HEK293 (cell line): Measurements from ENCODE around the gene KCNJ6.

Source experiments
- CTCF ChIA-PET: fragments of 350-600 bp; formaldehyde crosslinking; extraction: SDS; loops from one replicate; lab custom pipeline; 2021; ENCODE audit warnings: antibody characterized with exemption; lab: Yijun Ruan, JAX
- POLR2A ChIA-PET: fragments of 300-600 bp; formaldehyde crosslinking; extraction: SDS; loops from one replicate; lab custom pipeline; 2020; ENCODE audit warnings: antibody characterized with exemption, inconsistent platforms; lab: Yijun Ruan, JAX
- H3K27ac ChIP-seq: fragments of 200-500 bp; sonication (Bioruptor generic); 2 replicates; pipeline ENCODE4 v1.5.1; 2014; ENCODE audit warnings: low read depth, low read length, control low read depth, inconsistent platforms; ENCODE audit errors: extremely low read depth
- H3K36me3 ChIP-seq, 2 experiments: fragments of 200-500 bp in 1 of 2; sonication (Bioruptor generic) in 1 of 2; 1 replicate in 1 of 2; 2 replicates in 1 of 2; pipeline ENCODE4 v1.5.1; 2014 to 2017; ENCODE audit warnings: inconsistent platforms in 2 of 2, low read length in 2 of 2; ENCODE audit not compliant: control insufficient read depth in 2 of 2, insufficient read depth in 1 of 2
- H3K4me1 ChIP-seq: fragments of 200-500 bp; sonication (Bioruptor generic); 2 replicates; pipeline ENCODE4 v1.5.1; 2014; ENCODE audit warnings: mild to moderate bottlenecking, low read length, inconsistent platforms; ENCODE audit not compliant: control insufficient read depth, insufficient read depth
- H3K4me3 ChIP-seq: 2 replicates; pipeline ENCODE4 v1.5.1; 2011; ENCODE audit warnings: low read depth, mild to moderate bottlenecking, control low read depth, low read length, moderate library complexity
- H3K9me3 ChIP-seq: fragments of 200-500 bp; sonication (Bioruptor generic); 2 replicates; pipeline ENCODE4 v1.5.1; 2014; ENCODE audit warnings: low read depth, low read length, inconsistent platforms; ENCODE audit not compliant: control insufficient read depth, insufficient read depth
- GLIS1 ChIP-seq: fragments of 450-650 bp; formaldehyde crosslinking; IDR thresholded peaks from 2 replicates; pipeline ENCODE4 v1.5.1; 2016; ENCODE audit warnings: missing biosample characterization, missing genetic modification characterization
- KLF16 ChIP-seq: fragments of 450-650 bp; formaldehyde crosslinking; IDR thresholded peaks from 2 replicates; pipeline ENCODE4 v1.5.1; 2017; ENCODE audit warnings: missing biosample characterization, missing genetic modification characterization
- SP3 ChIP-seq: fragments of 450-650 bp; formaldehyde crosslinking; IDR thresholded peaks from 2 replicates; pipeline ENCODE4 v1.5.1; 2016; ENCODE audit warnings: missing biosample characterization, missing genetic modification characterization
- TCF7L2 ChIP-seq: IDR thresholded peaks from 2 replicates; pipeline ENCODE4 v1.6.1; 2011; ENCODE audit warnings: low read depth, mild to moderate bottlenecking, inconsistent platforms, low read length, moderate library complexity, borderline replicate concordance
- TRIM28 ChIP-seq: IDR thresholded peaks from 2 replicates; pipeline ENCODE4 v1.6.1; 2011; ENCODE audit warnings: low read length, control low read depth, borderline replicate concordance
- YY2 ChIP-seq: fragments of 450-650 bp; formaldehyde crosslinking; IDR thresholded peaks from 2 replicates; pipeline ENCODE4 v1.5.1; 2016; ENCODE audit warnings: missing biosample characterization, missing genetic modification characterization
- ZBTB11 ChIP-seq: fragments of 450-650 bp; formaldehyde crosslinking; conservative IDR thresholded peaks from 2 replicates; pipeline ENCODE4 v1.5.1; 2016; ENCODE audit warnings: low read depth, missing biosample characterization, missing genetic modification characterization
- ZBTB8A ChIP-seq: fragments of 450-650 bp; formaldehyde crosslinking; IDR thresholded peaks from 2 replicates; pipeline ENCODE4 v1.5.1; 2016; ENCODE audit warnings: missing biosample characterization, missing genetic modification characterization
- ZFP69B ChIP-seq: fragments of 450-650 bp; formaldehyde crosslinking; IDR thresholded peaks from 2 replicates; pipeline ENCODE4 v1.5.1; 2016; ENCODE audit warnings: missing biosample characterization, missing genetic modification characterization
- ZNF133 ChIP-seq: fragments of 450-650 bp; formaldehyde crosslinking; IDR thresholded peaks from 2 replicates; pipeline ENCODE4 v1.5.1; 2016; ENCODE audit warnings: missing biosample characterization, missing genetic modification characterization
- ZNF138 ChIP-seq: fragments of 450-650 bp; formaldehyde crosslinking; IDR thresholded peaks from 2 replicates; pipeline ENCODE4 v1.5.1; 2016; ENCODE audit warnings: missing biosample characterization, missing genetic modification characterization, borderline replicate concordance
- ZNF146 ChIP-seq: fragments of 450-650 bp; formaldehyde crosslinking; IDR thresholded peaks from 2 replicates; pipeline ENCODE4 v1.5.1; 2016; ENCODE audit warnings: missing biosample characterization, missing genetic modification characterization
- ZNF155 ChIP-seq: fragments of 450-650 bp; formaldehyde crosslinking; IDR thresholded peaks from 2 replicates; pipeline ENCODE4 v1.5.1; 2016; ENCODE audit warnings: missing biosample characterization, missing genetic modification characterization
- ZNF157 ChIP-seq: fragments of 450-650 bp; formaldehyde crosslinking; IDR thresholded peaks from 2 replicates; pipeline ENCODE4 v1.5.1; 2016; ENCODE audit warnings: missing biosample characterization, missing genetic modification characterization
- ZNF211 ChIP-seq: fragments of 450-650 bp; formaldehyde crosslinking; IDR thresholded peaks from 2 replicates; pipeline ENCODE4 v1.5.1; 2016; ENCODE audit warnings: low read depth, missing biosample characterization, missing genetic modification characterization
- ZNF391 ChIP-seq: fragments of 450-650 bp; formaldehyde crosslinking; IDR thresholded peaks from 2 replicates; pipeline ENCODE4 v1.5.1; 2016; ENCODE audit warnings: low read depth, missing biosample characterization, missing genetic modification characterization, borderline replicate concordance
- ZNF473 ChIP-seq: fragments of 450-650 bp; formaldehyde crosslinking; IDR thresholded peaks from 2 replicates; pipeline ENCODE4 v1.5.1; 2017; ENCODE audit warnings: missing biosample characterization, missing genetic modification characterization
- ZNF488 ChIP-seq: fragments of 450-650 bp; formaldehyde crosslinking; IDR thresholded peaks from 2 replicates; pipeline ENCODE4 v1.5.1; 2016; ENCODE audit warnings: missing biosample characterization, missing genetic modification characterization
- ZNF571 ChIP-seq: fragments of 450-650 bp; formaldehyde crosslinking; IDR thresholded peaks from 2 replicates; pipeline ENCODE4 v1.5.0; 2017; ENCODE audit warnings: missing biosample characterization, missing genetic modification characterization
- ZNF585B ChIP-seq: fragments of 450-650 bp; formaldehyde crosslinking; IDR thresholded peaks from 2 replicates; pipeline ENCODE4 v1.5.1; 2016; ENCODE audit warnings: missing biosample characterization, missing genetic modification characterization
- ZNF596 ChIP-seq: fragments of 450-650 bp; IDR thresholded peaks from 2 replicates; pipeline ENCODE4 v1.5.0; 2018; ENCODE audit warnings: missing biosample characterization, mild to moderate bottlenecking, missing genetic modification characterization, moderate library complexity
- ZNF670 ChIP-seq: fragments of 450-650 bp; formaldehyde crosslinking; IDR thresholded peaks from 2 replicates; pipeline ENCODE4 v1.5.1; 2016; ENCODE audit warnings: missing biosample characterization, missing genetic modification characterization, low read depth
- ZNF701 ChIP-seq: fragments of 450-650 bp; formaldehyde crosslinking; IDR thresholded peaks from 2 replicates; pipeline ENCODE4 v1.5.1; 2016; ENCODE audit warnings: missing biosample characterization, missing genetic modification characterization
- ZNF843 ChIP-seq: fragments of 450-650 bp; formaldehyde crosslinking; IDR thresholded peaks from 2 replicates; pipeline ENCODE4 v1.5.1; 2016; ENCODE audit warnings: missing biosample characterization, missing genetic modification characterization
- ZSCAN16 ChIP-seq: fragments of 450-650 bp; formaldehyde crosslinking; IDR thresholded peaks from 2 replicates; pipeline ENCODE4 v1.5.1; 2016; ENCODE audit warnings: missing biosample characterization, missing genetic modification characterization

KCNJ6 gene

GRCh38 chr21:37700641-37701202 is 215.5 kb downstream of the KCNJ6 start (continued):
- TF ChIP-seq ZNF670 (tag by site-specific recombination) (no peak), ZNF391 (tag by site-specific recombination) (no peak), ZNF585B (tag by site-specific recombination) (no peak), YY2 (tag by site-specific recombination) (no peak), TRIM28 (peak; percentile 73; the same call in 1 of the 2 replicates), ZNF571 (tag by site-specific recombination) (no peak), ZNF138 (no peak), ZNF133 (tag by site-specific recombination) (no peak), ZNF596 (tag by site-specific recombination) (no peak)
- TF ChIP-seq, all 188 proteins: peak for 21

GRCh38 chr21:37699024-37699775 is 217.1 kb downstream of the KCNJ6 start:
- no peak overlapping the region for H3K4me3 ChIP-seq
- H3K4me1 ChIP-seq: no peaks in the 10 kb centered on the region
- CTCF ChIA-PET: interaction anchor here (0.6 to 1.4 kb wide), 9 partner anchors 12 to 657 kb away, joined by 3 to 5 read pairs (median 3); no protein-coding TSS in a partner anchor
- TF ChIP-seq TCF7L2: no peak
- TF ChIP-seq ZSCAN16: no peak
- no peak for TF ChIP-seq ZNF155
- no peak for TF ChIP-seq ZNF843 (tag by site-specific recombination)
- no peak for TF ChIP-seq ZFP69B (tag by site-specific recombination)
- no peak for TF ChIP-seq ZNF157 (tag by site-specific recombination)
- TF ChIP-seq SP3: no peak
- TF ChIP-seq KLF16: no peak
- no peak for TF ChIP-seq ZBTB8A (tag by site-specific recombination)
- TF ChIP-seq ZNF701 (tag by site-specific recombination): no peak
- no peak for TF ChIP-seq ZBTB11 (tag by site-specific recombination)
- TF ChIP-seq GLIS1 (tag by site-specific recombination): no peak
- TF ChIP-seq ZNF146 (tag by site-specific recombination): no peak
- H3K27ac ChIP-seq: no peak overlapping the region
- POLR2A ChIA-PET: interaction anchor here (0.7 kb wide), 1 partner anchor 12 kb away, joined by 4 read pairs; no protein-coding TSS in a partner anchor
- H3K9me3 ChIP-seq: no peaks in the 10 kb centered on the region; the same call in 1 of the 2 replicates
- no peaks in the 10 kb centered on the region for H3K36me3 ChIP-seq

- Histone ChIP-seq H3K36me3 (no peaks in the 10 kb centered on the region), H3K4me3 (no peak overlapping the region), H3K4me1 (no peaks in the 10 kb centered on the region), H3K27ac (no peak overlapping the region), H3K9me3 (no peaks in the 10 kb centered on the region; the same call in 1 of the 2 replicates)
- ChIA-PET CTCF (interaction anchor here (0.7 to 2.4 kb wide), 2 partner anchors 15 to 484 kb away, joined by 3 to 11 read pairs; no protein-coding TSS in a partner anchor), POLR2A (no interaction called here)
- TF ChIP-seq ZNF488 (tag by site-specific recombination): no peak
- TF ChIP-seq ZNF473 (tag by site-specific recombination): no peak
- TF ChIP-seq ZNF585B (tag by site-specific recombination): no peak
- no peak for TF ChIP-seq ZNF211 (tag by site-specific recombination)
These were observed 219.3 kb downstream of the KCNJ6 start for GRCh38 chr21:37696936-37697335.
